Stimulated activated CD4-positive, alpha-beta T cell treated with anti-CD3 and anti-CD28 coated beads, Interleukin-4, amount 100 ng/mL, for 24 hours (primary cell): ENCODE data around the gene GAB2.
"Not testable (repeated sequence)": the region's sequence is repeated elsewhere in the genome, so short reads cannot be mapped to it uniquely, and the experiment has no call there.

Source experiments
- DNase-seq: peaks from one replicate; pipeline ENCODE4 v3.0.0-alpha.2; 2020

The GAB2 gene, protein sequence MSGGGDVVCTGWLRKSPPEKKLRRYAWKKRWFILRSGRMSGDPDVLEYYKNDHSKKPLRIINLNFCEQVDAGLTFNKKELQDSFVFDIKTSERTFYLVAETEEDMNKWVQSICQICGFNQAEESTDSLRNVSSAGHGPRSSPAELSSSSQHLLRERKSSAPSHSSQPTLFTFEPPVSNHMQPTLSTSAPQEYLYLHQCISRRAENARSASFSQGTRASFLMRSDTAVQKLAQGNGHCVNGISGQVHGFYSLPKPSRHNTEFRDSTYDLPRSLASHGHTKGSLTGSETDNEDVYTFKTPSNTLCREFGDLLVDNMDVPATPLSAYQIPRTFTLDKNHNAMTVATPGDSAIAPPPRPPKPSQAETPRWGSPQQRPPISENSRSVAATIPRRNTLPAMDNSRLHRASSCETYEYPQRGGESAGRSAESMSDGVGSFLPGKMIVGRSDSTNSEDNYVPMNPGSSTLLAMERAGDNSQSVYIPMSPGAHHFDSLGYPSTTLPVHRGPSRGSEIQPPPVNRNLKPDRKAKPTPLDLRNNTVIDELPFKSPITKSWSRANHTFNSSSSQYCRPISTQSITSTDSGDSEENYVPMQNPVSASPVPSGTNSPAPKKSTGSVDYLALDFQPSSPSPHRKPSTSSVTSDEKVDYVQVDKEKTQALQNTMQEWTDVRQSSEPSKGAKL

GRCh38 chr11:78417175-78417887 lies at the start of gene GAB2:
Gene GAB2, minus strand, starts transcription at chr11:78417820. Its CDS starts 100 bp downstream, at chr11:78417720.
- DNase-seq = no peak

DNA sequence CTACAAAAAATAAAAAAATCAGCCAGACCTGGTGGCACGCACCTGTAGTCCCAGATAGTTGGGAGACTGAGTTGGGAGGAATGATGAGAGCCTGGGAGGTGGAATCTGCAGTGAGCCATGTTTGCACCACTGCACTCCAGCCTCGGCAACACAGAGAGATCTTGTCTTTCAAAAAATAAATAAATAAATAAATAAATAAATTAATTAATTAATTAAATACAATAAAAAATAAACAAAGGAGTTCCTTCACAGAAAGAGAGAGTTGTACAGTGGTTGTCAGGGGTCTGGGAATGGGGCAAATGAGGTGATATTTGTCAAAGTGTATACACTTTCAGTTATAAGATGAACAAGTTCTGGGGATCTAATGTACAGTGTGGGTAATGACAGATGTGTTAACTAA lies 49.8 kb upstream of the GAB2 start:
- DNase-seq = no peak

GRCh38 chr11:78465169-78465942 lies 47.7 kb upstream of the GAB2 start:
- DNase-seq = peak; percentile 19

DNA sequence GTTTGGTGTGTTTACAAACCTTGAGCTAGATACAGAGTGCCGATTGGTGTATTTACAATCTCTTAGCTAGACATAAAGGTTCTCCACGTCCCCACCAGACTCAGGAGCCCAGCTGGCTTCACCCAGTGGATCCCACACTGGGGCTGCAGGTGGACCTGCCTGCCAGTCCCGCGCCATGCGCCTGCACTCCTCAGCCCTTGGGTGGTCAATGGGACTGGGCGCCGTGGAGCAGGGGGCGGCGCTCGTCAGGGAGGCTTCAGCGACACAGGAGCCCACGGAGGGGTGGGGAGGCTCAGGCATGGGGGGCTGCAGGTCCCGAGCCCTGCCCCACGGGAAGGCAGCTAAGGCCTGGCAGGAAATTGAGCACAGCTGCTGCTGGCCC lies 47.2 kb upstream of the GAB2 start:
- not testable (repeated sequence) for DNase-seq

- no peak for DNase-seq
These were observed 42.9 kb upstream of the GAB2 start for GRCh38 chr11:78460471-78460870.

DNA sequence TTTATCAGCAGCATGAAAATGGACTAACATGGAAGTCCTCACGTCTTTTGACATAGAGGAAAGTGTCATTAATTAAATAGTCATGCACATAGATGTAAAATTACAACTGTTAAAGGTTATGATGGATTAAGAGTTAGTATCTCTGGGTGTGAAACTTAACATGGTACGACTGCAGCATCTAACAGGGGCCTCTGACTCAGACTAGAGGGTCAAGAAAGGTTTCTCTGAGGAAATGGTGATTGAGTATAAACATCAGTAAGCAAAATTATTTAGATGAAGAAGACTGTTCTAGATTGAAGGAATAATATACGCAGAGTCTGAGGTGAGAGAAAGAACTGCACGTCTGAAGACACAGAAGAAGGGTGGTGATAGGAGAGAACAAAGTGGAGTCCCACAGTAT lies 42.1 kb upstream of the GAB2 start:
- no peak for DNase-seq

DNA sequence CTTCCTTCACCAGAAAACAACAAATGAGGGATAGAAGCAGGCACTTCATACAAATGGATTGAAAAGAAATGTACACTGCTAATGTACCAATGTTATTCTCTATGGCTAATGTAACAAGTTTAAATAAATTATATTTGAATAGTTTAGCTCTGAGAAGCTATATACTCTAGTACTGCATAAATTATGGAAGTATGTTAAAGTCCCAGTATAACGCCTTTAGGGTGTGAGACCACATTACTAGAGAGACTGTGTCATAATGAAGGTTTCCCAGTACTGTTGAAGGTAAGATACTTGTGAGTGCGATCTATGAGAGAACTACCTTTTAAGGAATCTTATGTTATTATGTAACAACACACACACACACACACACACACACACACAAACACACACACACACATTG lies 39.8 kb upstream of the GAB2 start:
- no peak for DNase-seq

DNA sequence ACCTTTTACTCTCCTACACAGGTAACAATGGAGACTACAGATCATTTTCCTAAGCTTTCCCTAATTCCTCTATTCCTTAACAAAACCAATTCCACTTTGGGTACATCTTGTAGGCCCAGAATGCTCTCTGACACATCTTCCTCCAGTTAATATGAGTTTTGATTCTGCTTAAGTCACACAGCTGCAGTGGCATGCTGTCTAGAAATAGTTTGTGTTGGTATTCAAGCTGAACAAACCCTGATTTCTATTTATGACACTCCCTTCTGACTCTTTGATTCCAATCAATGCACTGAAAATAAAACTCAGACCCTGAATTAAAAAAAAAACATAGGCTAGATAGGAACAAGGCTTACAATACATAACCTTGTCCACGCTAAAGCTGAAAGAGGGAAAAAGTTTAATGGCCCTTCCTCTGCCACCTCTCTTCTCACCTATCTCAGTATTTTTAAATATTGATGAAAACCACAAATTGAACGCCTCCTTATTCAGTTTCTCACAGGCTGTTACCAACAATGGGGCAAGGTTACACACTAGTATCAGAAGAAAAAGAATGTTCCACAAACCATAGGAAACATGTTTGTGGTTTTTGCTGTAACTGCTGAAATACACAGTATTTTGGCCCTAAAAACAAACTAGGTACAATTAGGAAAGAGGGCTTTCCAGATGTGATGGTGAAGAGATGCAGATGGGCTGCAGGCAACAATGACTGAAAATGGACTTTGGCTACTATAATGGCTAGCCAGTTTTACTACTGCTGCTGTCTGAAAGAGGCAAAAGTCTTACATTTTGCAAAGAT lies 35.7 kb upstream of the GAB2 start:
- DNase-seq = no peak

DNA sequence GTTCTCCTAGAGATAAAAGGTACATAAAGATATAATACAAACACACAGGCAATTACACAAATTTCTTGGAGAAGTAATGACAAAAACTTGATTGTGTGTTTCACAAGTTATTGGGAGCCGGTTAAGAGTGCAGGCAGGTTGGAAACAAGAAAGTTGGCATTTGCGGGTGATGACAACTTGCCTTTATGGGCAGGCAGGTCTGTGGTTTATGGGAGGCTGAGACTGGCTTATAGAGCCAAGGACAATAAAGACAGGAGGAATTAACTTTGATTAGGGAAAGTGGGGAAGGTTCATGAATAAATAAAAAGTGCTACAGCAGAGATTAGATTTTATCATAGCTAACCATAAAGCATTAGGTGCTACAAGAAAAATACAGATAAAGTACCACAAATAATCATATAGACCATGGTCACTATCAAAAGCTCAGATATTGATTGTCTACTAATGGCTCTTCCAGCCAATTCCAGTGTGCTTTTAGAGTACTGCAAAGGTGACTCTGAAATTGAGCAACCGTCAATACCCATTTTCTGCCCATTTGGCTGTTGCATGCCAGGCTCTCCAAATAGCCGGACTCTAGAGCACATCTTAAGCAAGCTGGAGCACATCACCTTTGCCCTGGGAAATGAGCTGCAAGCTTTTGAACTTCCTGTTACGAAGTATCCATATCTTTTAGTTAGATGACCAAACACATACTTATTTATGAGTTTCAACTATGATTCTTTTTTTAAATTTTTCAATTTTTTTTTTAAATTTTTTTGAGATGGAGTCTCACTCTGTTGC lies 33.9 kb upstream of the GAB2 start:
- DNase-seq = no peak

DNA sequence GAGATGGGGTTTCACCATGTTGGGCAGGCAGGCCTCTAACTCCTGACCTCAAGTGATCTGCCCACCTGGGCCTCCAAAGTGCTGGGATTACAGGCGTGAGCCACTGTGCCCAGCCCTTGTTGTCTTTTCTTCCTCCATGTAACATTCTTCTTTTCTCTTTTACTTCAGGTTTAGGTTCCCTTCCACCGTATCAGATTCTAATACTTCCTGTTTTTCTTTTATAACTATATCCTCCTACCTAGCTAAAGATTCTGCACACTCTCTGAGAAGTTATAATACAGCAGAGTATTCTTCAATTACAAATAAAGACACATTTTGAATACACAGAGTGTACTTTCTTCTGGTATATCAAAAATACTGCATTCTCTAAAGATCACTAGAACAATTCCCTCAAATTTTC lies 33.2 kb upstream of the GAB2 start:
- DNase-seq = no peak

DNA sequence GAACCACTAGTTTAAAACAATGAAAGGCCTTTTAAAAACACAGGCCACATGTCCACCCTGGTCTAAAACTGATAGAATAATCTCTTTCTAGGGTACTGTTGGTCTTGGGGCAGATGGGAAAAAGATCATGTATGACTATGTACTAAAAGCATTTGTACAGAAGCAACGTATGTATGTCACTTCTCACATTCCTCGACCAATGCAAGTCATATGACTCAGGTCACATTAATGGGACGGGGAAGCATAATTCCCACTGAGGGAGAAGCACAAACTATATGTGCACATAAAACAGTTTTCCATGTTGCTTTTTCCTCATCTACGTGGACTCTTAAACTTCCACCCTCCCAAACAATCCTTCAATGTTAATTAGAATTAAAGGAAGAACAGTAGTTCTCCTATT lies 32.2 kb upstream of the GAB2 start:
- no peak for DNase-seq

DNA sequence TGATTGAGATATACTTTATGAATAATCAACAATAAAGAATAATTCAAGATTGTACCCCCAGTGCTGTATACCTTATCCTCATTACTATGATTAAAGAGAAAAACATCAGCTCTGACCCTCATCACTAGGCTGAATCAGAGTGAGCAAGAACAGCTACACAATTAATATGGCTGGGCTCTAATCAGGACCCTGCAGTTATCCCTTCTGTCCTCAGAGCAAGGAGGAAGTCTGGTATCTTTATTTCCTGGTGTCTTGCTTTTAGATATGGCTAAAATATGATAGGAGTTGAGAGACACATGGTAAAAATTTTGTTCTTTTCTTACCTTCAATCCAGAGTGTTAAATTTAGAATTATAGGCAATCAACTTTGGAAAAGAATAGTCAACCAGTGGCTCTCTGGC lies 28.6 kb upstream of the GAB2 start:
- DNase-seq = no peak

GRCh38 chr11:78444726-78445125 lies 27.1 kb upstream of the GAB2 start:
- no peak for DNase-seq

GRCh38 chr11:78441956-78442355 lies 24.3 kb upstream of the GAB2 start:
- no peak for DNase-seq

- DNase-seq = no peak
These were observed 20.8 kb upstream of the GAB2 start for GRCh38 chr11:78438298-78438975.

GRCh38 chr11:78432956-78433355 lies 15.3 kb upstream of the GAB2 start:
- no peak for DNase-seq

DNA sequence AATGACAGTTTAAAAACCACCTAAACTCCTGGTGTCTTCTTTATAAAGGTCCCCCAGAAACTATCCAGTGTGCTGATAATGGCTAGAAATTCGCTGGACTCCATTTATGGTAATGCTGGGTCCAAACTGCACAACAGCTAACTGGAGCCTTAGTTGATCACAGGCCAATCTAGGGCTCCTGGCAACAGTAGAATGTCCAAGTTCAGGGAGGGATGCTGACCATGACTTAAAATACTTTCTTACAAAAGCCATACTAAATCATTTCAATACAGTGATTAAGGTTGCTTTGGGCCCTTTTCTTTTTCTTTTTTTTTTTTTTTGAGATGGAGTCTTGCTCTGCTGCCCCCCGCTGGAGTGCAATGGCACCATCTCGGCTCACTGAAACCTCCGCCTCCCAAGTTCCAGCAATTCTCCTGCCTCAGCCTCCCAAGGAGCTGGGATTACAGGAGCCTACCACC lies 14.5 kb upstream of the GAB2 start:
- DNase-seq = no peak

DNA sequence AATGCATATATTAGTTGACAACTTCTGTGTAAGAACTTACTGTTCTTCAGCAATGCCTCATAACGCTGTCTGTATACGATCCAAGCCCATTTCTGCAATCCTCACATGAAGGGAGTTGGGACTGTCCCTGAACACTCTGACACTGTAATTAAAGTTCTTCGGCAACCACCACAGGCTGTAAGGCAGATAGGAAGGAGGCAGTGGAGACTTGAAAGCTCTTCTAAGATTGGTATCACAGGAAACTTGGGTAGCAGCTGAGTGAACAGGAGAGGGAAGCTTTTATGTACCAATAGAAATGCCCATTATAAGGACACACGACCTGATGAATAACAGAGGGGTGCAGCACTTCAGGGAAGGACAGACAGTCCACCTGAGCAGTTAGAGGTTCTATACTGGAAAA lies 12.0 kb upstream of the GAB2 start:
- DNase-seq = no peak

- no peak for DNase-seq
These were observed 11.6 kb upstream of the GAB2 start for GRCh38 chr11:78429209-78429608.

- no peak for DNase-seq
These were observed 11.2 kb upstream of the GAB2 start for GRCh38 chr11:78428773-78429172.

DNA sequence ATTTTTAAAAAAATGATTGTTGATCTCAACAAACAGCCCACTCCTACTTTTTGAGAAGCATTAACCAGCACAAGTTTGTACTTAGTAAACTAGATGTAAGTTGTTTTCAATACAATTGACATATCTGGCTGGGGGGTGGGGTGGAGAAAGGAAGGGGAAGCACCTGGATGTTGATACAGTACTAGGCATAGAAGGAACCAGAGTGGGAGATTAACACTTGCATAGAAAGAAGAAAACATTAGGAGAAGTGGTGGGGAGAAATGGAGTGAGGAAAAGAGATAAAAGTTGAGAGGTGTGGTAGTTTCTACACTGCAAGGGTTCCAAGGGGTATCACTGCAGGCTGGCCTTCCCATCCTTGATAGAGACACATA lies 10.6 kb upstream of the GAB2 start:
- no peak for DNase-seq
